ENCODE results near the gene FKBP1C. TPM values are rescaled to one million over a fixed set of nuclear protein-coding genes. Genes with fewer than 3 reads are reported as not detected.

The FKBP1C gene
- total RNA-seq, 1 experiment from 2014 or later, result 0.35 TPM

DNA sequence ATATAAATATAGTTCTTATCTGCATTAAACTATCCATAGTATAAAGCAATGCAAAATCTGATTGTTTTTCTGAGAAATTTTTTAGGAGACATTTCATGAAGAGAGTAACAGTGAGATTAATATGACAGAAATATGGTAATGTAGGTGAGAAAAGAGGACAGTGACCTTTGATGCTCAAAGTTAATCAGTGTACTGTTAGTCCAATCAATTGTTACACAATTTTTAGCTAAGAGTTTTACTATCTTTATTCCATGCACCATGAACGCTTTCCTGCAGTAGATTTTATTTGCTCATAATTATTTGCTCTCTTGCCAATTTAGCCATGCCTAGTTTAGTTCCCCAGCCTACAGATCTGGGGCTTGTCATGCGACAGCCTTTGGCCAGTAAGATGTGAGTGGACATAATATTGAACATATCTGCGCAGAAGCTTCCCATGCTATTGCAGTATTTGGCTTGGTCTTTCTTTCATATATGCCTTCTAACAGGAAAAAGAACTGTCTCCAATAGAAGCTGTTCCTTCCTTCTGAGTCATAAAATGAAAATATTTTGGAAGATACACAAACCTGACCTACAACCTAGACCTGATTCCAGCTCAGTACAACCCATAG lies 38.7 kb downstream of the FKBP1C start:
- BruUV-seq (replicated peaks), result no TSS peak
- intact Hi-C loops (cut with micrococcal nuclease; ENCODE audit: unreplicated experiment), result no loop called here
- H3K9me3 Mint-ChIP-seq (ENCODE audit: low read depth, unreplicated experiment), result peaks cover 2% of the 10 kb centered on the region
- no peaks in the 10 kb centered on the region for H3K36me3 Mint-ChIP-seq (ENCODE audit: insufficient read depth, unreplicated experiment)
- no peak overlapping the region for H3K27ac Mint-ChIP-seq (ENCODE audit: unreplicated experiment)
- no peaks in the 10 kb centered on the region for H3K27me3 Mint-ChIP-seq (ENCODE audit: unreplicated experiment)
- TF ChIP-seq, protein P1, sequence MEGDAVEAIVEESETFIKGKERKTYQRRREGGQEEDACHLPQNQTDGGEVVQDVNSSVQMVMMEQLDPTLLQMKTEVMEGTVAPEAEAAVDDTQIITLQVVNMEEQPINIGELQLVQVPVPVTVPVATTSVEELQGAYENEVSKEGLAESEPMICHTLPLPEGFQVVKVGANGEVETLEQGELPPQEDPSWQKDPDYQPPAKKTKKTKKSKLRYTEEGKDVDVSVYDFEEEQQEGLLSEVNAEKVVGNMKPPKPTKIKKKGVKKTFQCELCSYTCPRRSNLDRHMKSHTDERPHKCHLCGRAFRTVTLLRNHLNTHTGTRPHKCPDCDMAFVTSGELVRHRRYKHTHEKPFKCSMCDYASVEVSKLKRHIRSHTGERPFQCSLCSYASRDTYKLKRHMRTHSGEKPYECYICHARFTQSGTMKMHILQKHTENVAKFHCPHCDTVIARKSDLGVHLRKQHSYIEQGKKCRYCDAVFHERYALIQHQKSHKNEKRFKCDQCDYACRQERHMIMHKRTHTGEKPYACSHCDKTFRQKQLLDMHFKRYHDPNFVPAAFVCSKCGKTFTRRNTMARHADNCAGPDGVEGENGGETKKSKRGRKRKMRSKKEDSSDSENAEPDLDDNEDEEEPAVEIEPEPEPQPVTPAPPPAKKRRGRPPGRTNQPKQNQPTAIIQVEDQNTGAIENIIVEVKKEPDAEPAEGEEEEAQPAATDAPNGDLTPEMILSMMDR (IDR thresholded peaks at IDR 0.05; ENCODE audit: unreplicated experiment), result no peak
- CTCF ChIA-PET, result no interaction called here
- H3K4me3 Mint-ChIP-seq (ENCODE audit: low read depth, unreplicated experiment), result no peak overlapping the region
- DNase-seq, result no peak
- no peaks in the 10 kb centered on the region for H3K4me1 Mint-ChIP-seq (ENCODE audit: low read depth, unreplicated experiment)

DNA sequence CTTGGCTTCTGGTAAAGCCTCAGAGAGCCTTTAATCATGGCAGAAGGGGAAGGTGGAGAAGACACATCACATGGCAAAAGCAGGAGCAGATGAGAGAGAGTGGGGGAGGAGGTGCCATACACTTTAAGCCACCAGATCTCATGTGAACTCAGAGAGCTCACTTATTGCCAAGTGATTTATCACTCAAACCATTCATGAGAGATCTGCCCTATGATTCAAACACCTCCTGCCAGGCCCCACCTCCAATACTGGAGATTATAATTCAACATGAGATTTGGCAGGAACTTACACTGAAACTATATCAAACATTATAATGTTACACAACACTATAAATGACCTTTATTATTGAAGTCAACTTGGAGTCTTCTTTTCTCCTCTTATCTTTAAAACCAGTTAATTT lies 47.9 kb downstream of the FKBP1C start:
- H3K4me3 Mint-ChIP-seq (ENCODE audit: low read depth, unreplicated experiment), result no peak overlapping the region

DNA sequence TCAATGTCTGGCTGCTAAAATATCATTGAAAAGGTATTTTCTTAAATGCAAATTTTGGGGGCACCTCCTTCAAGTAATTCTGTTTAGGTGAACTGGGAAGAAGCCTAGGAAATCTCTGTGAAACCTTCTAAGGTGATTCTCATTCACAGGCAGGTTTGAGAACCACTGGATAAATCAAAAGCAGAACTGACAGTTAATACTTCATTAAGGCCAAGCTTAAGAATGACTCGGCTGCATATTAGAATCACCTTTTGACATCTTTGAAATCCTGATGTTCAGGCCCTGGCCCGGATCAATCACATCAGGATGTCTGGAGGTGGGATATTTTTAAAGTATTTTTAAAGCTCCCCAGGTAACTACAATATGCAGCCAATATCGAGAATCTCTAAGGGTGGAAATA lies 50.6 kb downstream of the FKBP1C start:
- Mint-ChIP-seq H3K9me3 (ENCODE audit: low read depth, unreplicated experiment) (no peaks in the 10 kb centered on the region), H3K27me3 (ENCODE audit: unreplicated experiment) (no peaks in the 10 kb centered on the region), H3K36me3 (ENCODE audit: insufficient read depth, unreplicated experiment) (no peaks in the 10 kb centered on the region), H3K27ac (ENCODE audit: unreplicated experiment) (no peak overlapping the region), H3K4me1 (ENCODE audit: low read depth, unreplicated experiment) (no peaks in the 10 kb centered on the region), H3K4me3 (ENCODE audit: low read depth, unreplicated experiment) (no peak overlapping the region)
- no peak for DNase-seq
- no TSS peak for BruUV-seq (replicated peaks)
- CTCF ChIA-PET, result no interaction called here
- TF ChIP-seq, protein P1 (IDR thresholded peaks at IDR 0.05; ENCODE audit: unreplicated experiment), result no peak
- intact Hi-C loops (cut with micrococcal nuclease; ENCODE audit: unreplicated experiment), result no loop called here

More for the DNA sequence above, 47.9 kb downstream of the FKBP1C start:
- TF ChIP-seq, protein P1 (IDR thresholded peaks at IDR 0.05; ENCODE audit: unreplicated experiment), result no peak
- no TSS peak for BruUV-seq (replicated peaks)
- no peak for DNase-seq
- no peaks in the 10 kb centered on the region for H3K4me1 Mint-ChIP-seq (ENCODE audit: low read depth, unreplicated experiment)
- H3K27ac Mint-ChIP-seq (ENCODE audit: unreplicated experiment), result no peak overlapping the region
- H3K9me3 Mint-ChIP-seq (ENCODE audit: low read depth, unreplicated experiment), result peaks cover 2% of the 10 kb centered on the region
- H3K36me3 Mint-ChIP-seq (ENCODE audit: insufficient read depth, unreplicated experiment), result no peaks in the 10 kb centered on the region
- H3K27me3 Mint-ChIP-seq (ENCODE audit: unreplicated experiment), result no peaks in the 10 kb centered on the region
- CTCF ChIA-PET, result no interaction called here
- intact Hi-C loops (cut with micrococcal nuclease; ENCODE audit: unreplicated experiment), result no loop called here

Other genes starting within 250 kb of the FKBP1C start
- gene LGSN, start 108.5 kb downstream of the FKBP1C start, total RNA-seq (2022), result not detected in 2 replicates

Data from Calu3 (cell line).